ENCODE results near the gene UTF1. TPM values are rescaled to one million over a fixed set of nuclear protein-coding genes. Genes with fewer than 3 reads are reported as not detected.

The UTF1 gene
- total and polyA plus RNA-seq, 2 of the 8 experiments (the other 6 are each of a cell fraction or from before 2014, with no cell fraction given): 0.47 to 21.8 TPM

- TF ChIP-seq CHD7 (IDR thresholded peaks at IDR 0.05; ENCODE audit: insufficient replicate concordance, low read length): no peak
- TF ChIP-seq CBX8 (IDR thresholded peaks at IDR 0.05; ENCODE audit: borderline replicate concordance, low read depth, low read length): no peak
- no peak for TF ChIP-seq USF2 (IDR thresholded peaks at IDR 0.05; ENCODE audit: low read length)
- no peak for TF ChIP-seq EGR1 (IDR thresholded peaks at IDR 0.05; ENCODE audit: borderline replicate concordance, low read depth, low read length)
- no peak for TF ChIP-seq ZNF274 (IDR thresholded peaks at IDR 0.05; ENCODE audit: borderline replicate concordance, extremely low read depth, low read length)
- no peak for TF ChIP-seq ASH2L (IDR thresholded peaks at IDR 0.05; ENCODE audit: low read length)
- no peak for TF ChIP-seq RXRA (IDR thresholded peaks at IDR 0.05; ENCODE audit: insufficient read depth, low read depth, low read length)
- TF ChIP-seq JUND (IDR thresholded peaks at IDR 0.05; ENCODE audit: low read length): no peak
Measured at GRCh38 chr10:133185916-133186315, 44.1 kb upstream of the UTF1 start (continued).
